GM18505 (cell line): ENCODE measurements around the gene EAPP.
"Not testable (repeated sequence)": the region's sequence is repeated elsewhere in the genome, so short reads cannot be mapped to it uniquely, and the experiment has no call there.

Experiments
- ATAC-seq: cut with Tn5 transposase; IDR thresholded peaks from one replicate; pipeline ENCODE4 v1.9.1; 2021; ENCODE audit not compliant: unreplicated experiment
- POLR2A ChIP-seq: IDR thresholded peaks from 4 replicates; pipeline ENCODE4 v1.6.1; 2011; ENCODE audit warnings: borderline replicate concordance; ENCODE audit not compliant: insufficient read depth, insufficient read length; ENCODE audit errors: extremely low read depth

The EAPP gene

GRCh38 chr14:34507884-34508283 lies 31.6 kb downstream of the EAPP start:
- TF ChIP-seq POLR2A: no peak
- ATAC-seq: no peak

GRCh38 chr14:34507459-34507858 lies 32.0 kb downstream of the EAPP start:
- ATAC-seq: no peak
- no peak for TF ChIP-seq POLR2A

GRCh38 chr14:34505124-34505491 lies 34.4 kb downstream of the EAPP start:
- not testable (repeated sequence) for ATAC-seq

GRCh38 chr14:34504027-34504426 lies 35.5 kb downstream of the EAPP start:
- not testable (repeated sequence) for ATAC-seq

- no peak for TF ChIP-seq POLR2A
- ATAC-seq: no peak
Measured at GRCh38 chr14:34502545-34503225, 36.8 kb downstream of the EAPP start.

- ATAC-seq: no peak
- no peak for TF ChIP-seq POLR2A
Measured at GRCh38 chr14:34502001-34502400, 37.5 kb downstream of the EAPP start.

- no peak for TF ChIP-seq POLR2A
- ATAC-seq: no peak
Measured at GRCh38 chr14:34501004-34501580, 38.4 kb downstream of the EAPP start.

- no peak for ATAC-seq
- TF ChIP-seq POLR2A: no peak
Measured at GRCh38 chr14:34498684-34499412, 40.7 kb downstream of the EAPP start.

- ATAC-seq: no peak
- TF ChIP-seq POLR2A: no peak
Measured at GRCh38 chr14:34496679-34497513, 42.6 kb downstream of the EAPP start.

- no peak for TF ChIP-seq POLR2A
- ATAC-seq: no peak
Measured at GRCh38 chr14:34496007-34496678, 43.4 kb downstream of the EAPP start.

- TF ChIP-seq POLR2A: no peak
Measured at GRCh38 chr14:34489324-34489723, 50.2 kb downstream of the EAPP start.

GRCh38 chr14:34488528-34488927 lies 51.0 kb downstream of the EAPP start:
- TF ChIP-seq POLR2A: no peak
- no peak for ATAC-seq

More at GRCh38 chr14:34489324-34489723, 50.2 kb downstream of the EAPP start:
- no peak for ATAC-seq

GRCh38 chr14:34484726-34485125 lies 54.8 kb downstream of the EAPP start:
- no peak for TF ChIP-seq POLR2A

GRCh38 chr14:34482463-34482862 lies 57.0 kb downstream of the EAPP start:
- no peak for ATAC-seq
- no peak for TF ChIP-seq POLR2A

More at GRCh38 chr14:34484726-34485125, 54.8 kb downstream of the EAPP start:
- ATAC-seq: no peak

GRCh38 chr14:34479694-34480093 lies 59.8 kb downstream of the EAPP start:
- no peak for ATAC-seq
- TF ChIP-seq POLR2A: no peak
